GM13976 (cell line): Measurements from ENCODE around the gene TCF4.

Experiments used
- DNase-seq: peaks from one replicate; pipeline ENCODE4 v3.0.0; 2012; ENCODE audit warnings: low spot score
- CTCF ChIP-seq: IDR thresholded peaks from 2 replicates; pipeline ENCODE4 v1.5.1; 2012; ENCODE audit warnings: borderline replicate concordance, mild to moderate bottlenecking; ENCODE audit not compliant: insufficient read depth; ENCODE audit errors: extremely low read depth, missing control alignments, control extremely low read depth
- in situ Hi-C: fragments of 300-500 bp; cut with MboI; formaldehyde crosslinking; loops from one replicate; pipeline ENCODE4 v1.12.0; 2022; ENCODE audit warnings: low sequenced_read_pairs, mixed read lengths, inconsistent platforms; ENCODE audit not compliant: unreplicated experiment

The TCF4 gene

DNA sequence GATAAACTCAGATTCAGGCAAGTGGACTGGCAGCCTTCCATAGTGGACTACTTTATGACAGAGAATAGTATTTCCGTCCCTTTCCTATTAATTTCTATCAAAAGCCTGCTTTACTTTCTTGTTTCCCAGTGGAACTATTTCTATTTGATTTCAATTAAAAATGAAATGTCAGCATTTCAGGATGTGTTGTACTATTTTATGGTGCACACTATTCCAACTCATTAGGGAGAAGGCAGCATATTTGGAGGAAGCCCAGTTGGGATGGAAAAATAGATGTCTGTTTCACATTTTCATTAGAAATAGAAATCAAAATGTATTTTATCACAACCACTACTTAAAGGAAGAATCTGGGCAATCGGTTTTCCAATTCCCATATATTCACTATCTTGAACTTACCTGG is 37.9 kb upstream of the TCF4 start:
- DNase-seq: no peak
- in situ Hi-C loops: no loop called here
- TF ChIP-seq CTCF: no peak

DNA sequence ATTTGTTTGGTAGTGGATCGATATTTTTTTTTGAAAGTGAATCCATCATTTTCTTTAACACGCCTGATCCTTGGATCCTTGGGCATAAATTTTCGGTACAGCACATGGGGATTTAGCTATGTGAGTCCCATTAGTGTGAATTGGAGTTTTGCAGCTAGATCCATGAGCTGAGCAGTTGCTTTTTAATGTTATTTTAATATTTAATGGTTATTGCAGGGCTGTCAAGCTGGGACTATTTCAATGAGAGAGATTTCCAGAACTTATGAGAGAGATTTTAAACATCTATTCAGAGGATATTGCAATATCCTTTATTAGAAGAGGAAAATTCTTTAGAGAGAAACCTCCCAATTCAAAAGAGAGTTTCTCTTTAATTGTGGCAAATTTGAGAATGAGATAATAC is 35.6 kb upstream of the TCF4 start:
- TF ChIP-seq CTCF: no peak

GRCh38 chr18:55610506-55610905 is 22.5 kb upstream of the TCF4 start:
- in situ Hi-C loops: no loop called here
- no peak for TF ChIP-seq CTCF
- no peak for DNase-seq

More for the DNA sequence above, 35.6 kb upstream of the TCF4 start:
- in situ Hi-C loops: no loop called here
- DNase-seq: no peak

DNA sequence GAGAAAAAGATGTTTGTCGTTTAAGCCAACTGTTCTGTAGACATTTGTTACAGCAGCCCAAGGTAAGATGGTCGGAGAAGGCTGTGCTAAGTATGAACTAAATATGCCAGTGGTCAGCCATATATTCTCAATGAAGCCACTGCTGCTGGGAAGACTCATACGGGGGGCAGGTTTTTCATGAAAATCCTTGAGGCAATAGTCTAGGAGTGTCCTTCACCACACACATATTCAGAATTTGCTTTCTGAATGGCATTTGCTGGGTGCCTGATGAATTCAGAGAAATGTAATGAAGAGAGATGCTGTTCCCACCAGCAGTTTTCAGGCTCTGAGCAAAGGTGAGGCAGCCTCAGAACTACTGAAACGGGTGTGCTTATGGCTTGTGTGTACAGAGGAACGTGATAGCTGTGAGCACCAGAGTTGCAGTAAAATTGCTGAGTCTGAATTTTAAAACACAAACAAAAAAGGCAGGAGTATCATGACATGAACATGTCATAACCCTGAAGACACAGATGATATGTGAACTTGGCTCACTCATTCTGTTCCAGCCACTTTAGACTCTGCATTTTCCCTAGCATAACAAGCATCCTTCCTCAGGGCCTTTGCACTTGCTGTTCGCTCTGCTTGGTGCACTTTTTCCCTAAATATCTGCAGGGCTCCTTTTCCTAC is 21.3 kb upstream of the TCF4 start:
- DNase-seq: no peak
- in situ Hi-C loops: no loop called here
- no peak for TF ChIP-seq CTCF

- in situ Hi-C loops: no loop called here
- no peak for TF ChIP-seq CTCF
- no peak for DNase-seq
Observed at GRCh38 chr18:55608497-55608896, 20.5 kb upstream of the TCF4 start.

- DNase-seq: no peak
- in situ Hi-C loops: no loop called here
- TF ChIP-seq CTCF: no peak
Observed at GRCh38 chr18:55607773-55608172, 19.8 kb upstream of the TCF4 start.
